WTC11 (cell line): ENCODE data around the gene CLDN14. TPM values are rescaled to one million over a fixed set of nuclear protein-coding genes. Genes with fewer than 3 reads are reported as not detected.

Source experiments
- ATAC-seq: fragments of 200-7000 bp; cut with Tn5 transposase; 2 replicates; pipeline ENCODE4 v1.10.0; 2021; ENCODE audit warnings: mild to moderate bottlenecking, moderate library complexity
- CTCF ChIA-PET: fragments of 300-600 bp; sonication (Branson Sonifier 250); formaldehyde crosslinking; loops from one replicate; lab custom pipeline; 2021; ENCODE audit warnings: antibody characterized with exemption; lab: Charles Lee
- POLR2A ChIA-PET: fragments of 350-600 bp; sonication (Branson Sonifier 250); formaldehyde crosslinking; loops from one replicate; lab custom pipeline; 2021; ENCODE audit warnings: antibody characterized with exemption; lab: Charles Lee
- DNase-seq: peaks from one replicate; pipeline ENCODE4 v3.0.0; 2021; ENCODE audit warnings: low spot score
- H3K27ac Mint-ChIP-seq: 2 replicates; pipeline ENCODE4 v1.8.0; 2021; ENCODE audit warnings: mixed read lengths
- H3K27me3 Mint-ChIP-seq: 2 replicates; pipeline ENCODE4 v1.8.0; 2021; ENCODE audit warnings: low read depth, mild to moderate bottlenecking, moderate library complexity, mixed read lengths
- H3K36me3 Mint-ChIP-seq: 2 replicates; pipeline ENCODE4 v1.8.0; 2021; ENCODE audit warnings: mixed read lengths
- H3K4me1 Mint-ChIP-seq: 2 replicates; pipeline ENCODE4 v1.8.0; 2022; ENCODE audit warnings: mixed read lengths
- H3K4me3 Mint-ChIP-seq: 2 replicates; pipeline ENCODE4 v1.8.0; 2021; ENCODE audit warnings: mild to moderate bottlenecking, moderate library complexity, mixed read lengths
- H3K9me3 Mint-ChIP-seq: 2 replicates; pipeline ENCODE4 v1.8.0; 2021; ENCODE audit warnings: mixed read lengths
- CREM ChIP-seq: sonication (generic); formaldehyde crosslinking; IDR thresholded peaks from 2 replicates; pipeline ENCODE4 v1.8.1; 2022; ENCODE audit warnings: mild to moderate bottlenecking, missing genetic modification reagents, moderate library complexity
- ELF4 ChIP-seq: sonication (generic); formaldehyde crosslinking; IDR thresholded peaks from 2 replicates; pipeline ENCODE4 v1.8.1; 2022; ENCODE audit warnings: low read depth, mild to moderate bottlenecking, moderate library complexity, missing genetic modification reagents
- FOXJ3 ChIP-seq: sonication (generic); formaldehyde crosslinking; IDR thresholded peaks from 2 replicates; pipeline ENCODE4 v1.9.0; 2021; ENCODE audit warnings: missing genetic modification reagents, mild to moderate bottlenecking, borderline replicate concordance
- GABPB1 ChIP-seq: sonication (generic); formaldehyde crosslinking; IDR thresholded peaks from 2 replicates; pipeline ENCODE4 v1.8.1; 2023; ENCODE audit warnings: mild to moderate bottlenecking, missing genetic modification reagents
- GRHL2 ChIP-seq: fragments of 250-450 bp; sonication (Bioruptor Pico); IDR thresholded peaks from 2 replicates; pipeline ENCODE4 v1.8.0; 2022; ENCODE audit warnings: mild to moderate bottlenecking, moderate library complexity; ENCODE audit not compliant: insufficient replicate concordance, severe bottlenecking
- NR3C1 ChIP-seq: sonication (generic); formaldehyde crosslinking; conservative IDR thresholded peaks from 2 replicates; pipeline ENCODE4 v1.8.1; 2023; ENCODE audit warnings: low read depth, mild to moderate bottlenecking, missing genetic modification reagents
- TCF7 ChIP-seq: sonication (generic); formaldehyde crosslinking; IDR thresholded peaks from 2 replicates; pipeline ENCODE4 v1.8.0; 2022; ENCODE audit warnings: mild to moderate bottlenecking, low read depth, missing genetic modification reagents, moderate library complexity
- ZNF232 ChIP-seq: sonication (generic); formaldehyde crosslinking; IDR thresholded peaks from 2 replicates; pipeline ENCODE4 v1.8.0; 2022; ENCODE audit warnings: mild to moderate bottlenecking, missing genetic modification reagents
- ZNF263 ChIP-seq: sonication (generic); formaldehyde crosslinking; IDR thresholded peaks from 2 replicates; pipeline ENCODE4 v1.8.1; 2022; ENCODE audit warnings: low read depth, mild to moderate bottlenecking, moderate library complexity, missing genetic modification reagents
- ZNF396 ChIP-seq: fragments of 250-450 bp; sonication (Bioruptor Pico); IDR thresholded peaks from 2 replicates; pipeline ENCODE4 v1.8.0; 2021; ENCODE audit warnings: mild to moderate bottlenecking, moderate library complexity, borderline replicate concordance
- ZNF416 ChIP-seq: fragments of 250-450 bp; sonication (Bioruptor Pico); IDR thresholded peaks from 2 replicates; pipeline ENCODE4 v1.9.0; 2021; ENCODE audit warnings: mild to moderate bottlenecking, inconsistent platforms
- total RNA-seq: library from RNA; stranded (reverse); gene quantifications from 3 replicates; pipeline ENCODE4 v1.2.3, GENCODE V29; 2021
- TF ChIP-seq, protein P1 (sequence below): sonication (generic); formaldehyde crosslinking; conservative IDR thresholded peaks from 2 replicates; pipeline ENCODE4 v1.8.1; 2022; ENCODE audit warnings: mild to moderate bottlenecking, missing genetic modification reagents
- TF ChIP-seq, protein P2 (sequence below): sonication (generic); formaldehyde crosslinking; IDR thresholded peaks from 2 replicates; pipeline ENCODE4 v1.8.1; 2023; ENCODE audit warnings: mild to moderate bottlenecking, missing genetic modification reagents, moderate library complexity
- TF ChIP-seq, protein P3 (sequence below): fragments of 200-600 bp; IDR thresholded peaks from 2 replicates; pipeline ENCODE4 v1.8.0; 2022; ENCODE audit warnings: antibody characterized with exemption
- TF ChIP-seq, protein P4 (sequence below): sonication (generic); formaldehyde crosslinking; IDR thresholded peaks from 2 replicates; pipeline ENCODE4 v1.8.1; 2022; ENCODE audit warnings: low read depth, mild to moderate bottlenecking, moderate library complexity, missing genetic modification reagents, borderline replicate concordance
- TF ChIP-seq, protein P5 (sequence below): fragments of 250-450 bp; sonication (Bioruptor Pico); IDR thresholded peaks from 2 replicates; pipeline ENCODE4 v1.9.0; 2021; ENCODE audit warnings: mild to moderate bottlenecking
- TF ChIP-seq, protein P6 (sequence below): sonication (generic); formaldehyde crosslinking; IDR thresholded peaks from 2 replicates; pipeline ENCODE4 v1.8.0; 2022; ENCODE audit warnings: mild to moderate bottlenecking, missing genetic modification reagents
- TF ChIP-seq, protein P7 (sequence below): sonication (generic); formaldehyde crosslinking; IDR thresholded peaks from 2 replicates; pipeline ENCODE4 v1.8.1; 2022; ENCODE audit warnings: low read depth, missing genetic modification reagents, borderline replicate concordance
- TF ChIP-seq, protein P8 (sequence below): sonication (generic); formaldehyde crosslinking; IDR thresholded peaks from 2 replicates; pipeline ENCODE4 v1.8.0; 2022; ENCODE audit warnings: missing genetic modification reagents
- TF ChIP-seq, protein P9 (sequence below): sonication (generic); formaldehyde crosslinking; IDR thresholded peaks from 2 replicates; pipeline ENCODE4 v1.8.1; 2023; ENCODE audit warnings: mild to moderate bottlenecking, missing genetic modification reagents

The CLDN14 gene
- total RNA-seq, 1 experiment from 2014 or later, result not detected

DNA sequence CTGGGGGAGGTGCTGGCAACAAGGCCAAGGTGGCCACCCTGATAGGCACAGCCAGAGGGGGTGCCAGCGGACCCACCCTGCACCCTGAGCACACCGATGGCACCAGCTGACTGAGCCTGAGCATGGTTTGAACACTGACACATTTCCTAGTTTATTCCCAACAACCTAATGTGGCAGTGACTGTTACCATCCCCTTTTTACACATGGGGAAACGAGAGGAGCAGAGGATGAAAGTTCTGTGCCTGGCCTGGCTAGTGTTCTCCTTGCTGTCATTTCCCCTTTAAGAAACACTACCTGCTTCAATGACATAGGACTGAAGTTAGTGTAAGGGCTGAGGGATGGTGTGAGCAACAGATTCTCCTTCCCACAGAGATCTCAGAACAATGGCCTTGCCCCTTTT is 15.3 kb downstream of the CLDN14 start:
- Mint-ChIP-seq H3K36me3 (no peaks in the 10 kb centered on the region), H3K4me1 (peaks cover 21% of the 10 kb centered on the region), H3K27ac (no peak overlapping the region), H3K27me3 (no peaks in the 10 kb centered on the region), H3K4me3 (no peak overlapping the region), H3K9me3 (no peaks in the 10 kb centered on the region)
- ChIA-PET POLR2A (no interaction called here), CTCF (no interaction called here)
- DNase-seq (no peak), ATAC-seq (no peak; the same call in 1 of the 2 replicates)
- TF ChIP-seq TCF7 (CRISPR knock-in tag) (no peak), CREM (CRISPR knock-in tag) (no peak), ZNF396 (CRISPR knock-in tag) (no peak)
- TF ChIP-seq, protein P1, sequence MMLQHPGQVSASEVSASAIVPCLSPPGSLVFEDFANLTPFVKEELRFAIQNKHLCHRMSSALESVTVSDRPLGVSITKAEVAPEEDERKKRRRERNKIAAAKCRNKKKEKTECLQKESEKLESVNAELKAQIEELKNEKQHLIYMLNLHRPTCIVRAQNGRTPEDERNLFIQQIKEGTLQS, result no peak
- TF ChIP-seq, protein P2, sequence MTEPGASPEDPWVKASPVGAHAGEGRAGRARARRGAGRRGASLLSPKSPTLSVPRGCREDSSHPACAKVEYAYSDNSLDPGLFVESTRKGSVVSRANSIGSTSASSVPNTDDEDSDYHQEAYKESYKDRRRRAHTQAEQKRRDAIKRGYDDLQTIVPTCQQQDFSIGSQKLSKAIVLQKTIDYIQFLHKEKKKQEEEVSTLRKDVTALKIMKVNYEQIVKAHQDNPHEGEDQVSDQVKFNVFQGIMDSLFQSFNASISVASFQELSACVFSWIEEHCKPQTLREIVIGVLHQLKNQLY (CRISPR knock-in tag), result no peak

DNA sequence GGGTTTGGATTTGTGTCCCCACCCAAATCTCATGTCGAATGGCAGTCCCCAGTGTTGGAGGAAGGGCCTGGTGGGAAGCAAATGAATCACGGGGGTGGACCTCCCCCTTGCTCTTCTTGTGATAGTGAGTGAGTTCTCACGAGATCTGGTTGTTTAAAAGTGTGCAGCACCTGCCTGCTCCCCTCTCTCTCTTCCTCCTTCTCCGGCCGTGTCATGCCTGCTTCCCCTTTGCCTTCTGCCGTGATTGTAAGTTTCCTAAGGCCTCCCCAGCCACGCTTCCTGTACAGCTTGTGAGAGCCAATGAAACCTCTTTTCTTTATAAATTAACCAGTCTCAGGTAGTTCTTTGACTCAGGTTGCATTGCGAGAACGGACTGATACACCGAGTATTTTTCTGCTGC is 15.9 kb downstream of the CLDN14 start:
- DNase-seq (no peak), ATAC-seq (no peak)
- POLR2A ChIA-PET, result no interaction called here
- Mint-ChIP-seq H3K36me3 (no peaks in the 10 kb centered on the region), H3K4me3 (no peak overlapping the region), H3K9me3 (no peaks in the 10 kb centered on the region), H3K4me1 (peaks cover 19% of the 10 kb centered on the region), H3K27me3 (no peaks in the 10 kb centered on the region), H3K27ac (no peak overlapping the region)
- no peak for TF ChIP-seq ZNF232
- no peak for TF ChIP-seq ELF4 (CRISPR knock-in tag)
- no peak for TF ChIP-seq GRHL2
- CTCF ChIA-PET, result no interaction called here

DNA sequence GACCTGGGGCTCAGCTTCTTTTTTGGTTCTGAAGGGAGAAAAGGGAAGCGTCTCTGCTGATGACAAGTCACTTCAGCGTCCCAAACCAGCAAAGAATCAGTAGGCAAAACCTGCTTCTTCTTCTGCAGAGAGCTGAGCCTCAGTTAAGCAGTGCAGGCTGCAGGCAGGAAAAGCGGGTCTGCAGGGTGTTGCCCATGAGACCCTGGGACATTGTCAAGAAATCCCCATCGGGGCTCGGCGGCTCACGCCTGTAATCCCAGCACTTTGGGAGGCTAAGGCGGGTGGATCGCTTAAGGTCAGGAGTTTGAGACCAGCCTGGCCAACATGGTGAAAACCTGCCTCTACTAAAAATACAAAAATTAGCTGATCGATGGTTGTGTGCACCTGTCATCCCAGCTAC is 16.7 kb downstream of the CLDN14 start:
- Mint-ChIP-seq H3K27me3 (no peaks in the 10 kb centered on the region), H3K9me3 (no peaks in the 10 kb centered on the region), H3K36me3 (no peaks in the 10 kb centered on the region), H3K4me3 (no peak overlapping the region), H3K4me1 (peaks cover 19% of the 10 kb centered on the region), H3K27ac (no peak overlapping the region)
- CTCF ChIA-PET, result no interaction called here
- POLR2A ChIA-PET, result interaction anchor here (0.5 kb wide), 1 partner anchor 60 kb away, joined by 3 read pairs; no protein-coding TSS in a partner anchor
- ATAC-seq (no peak), DNase-seq (no peak)
- TF ChIP-seq FOXJ3, result no peak
- TF ChIP-seq, protein P3, sequence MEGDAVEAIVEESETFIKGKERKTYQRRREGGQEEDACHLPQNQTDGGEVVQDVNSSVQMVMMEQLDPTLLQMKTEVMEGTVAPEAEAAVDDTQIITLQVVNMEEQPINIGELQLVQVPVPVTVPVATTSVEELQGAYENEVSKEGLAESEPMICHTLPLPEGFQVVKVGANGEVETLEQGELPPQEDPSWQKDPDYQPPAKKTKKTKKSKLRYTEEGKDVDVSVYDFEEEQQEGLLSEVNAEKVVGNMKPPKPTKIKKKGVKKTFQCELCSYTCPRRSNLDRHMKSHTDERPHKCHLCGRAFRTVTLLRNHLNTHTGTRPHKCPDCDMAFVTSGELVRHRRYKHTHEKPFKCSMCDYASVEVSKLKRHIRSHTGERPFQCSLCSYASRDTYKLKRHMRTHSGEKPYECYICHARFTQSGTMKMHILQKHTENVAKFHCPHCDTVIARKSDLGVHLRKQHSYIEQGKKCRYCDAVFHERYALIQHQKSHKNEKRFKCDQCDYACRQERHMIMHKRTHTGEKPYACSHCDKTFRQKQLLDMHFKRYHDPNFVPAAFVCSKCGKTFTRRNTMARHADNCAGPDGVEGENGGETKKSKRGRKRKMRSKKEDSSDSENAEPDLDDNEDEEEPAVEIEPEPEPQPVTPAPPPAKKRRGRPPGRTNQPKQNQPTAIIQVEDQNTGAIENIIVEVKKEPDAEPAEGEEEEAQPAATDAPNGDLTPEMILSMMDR, result no peak
- TF ChIP-seq ZNF263 (CRISPR knock-in tag), result no peak
- no peak for TF ChIP-seq ZNF416
- no peak for TF ChIP-seq TCF7 (CRISPR knock-in tag)
- TF ChIP-seq NR3C1 (CRISPR knock-in tag), result no peak
- TF ChIP-seq GABPB1, result no peak
- TF ChIP-seq, protein P4, sequence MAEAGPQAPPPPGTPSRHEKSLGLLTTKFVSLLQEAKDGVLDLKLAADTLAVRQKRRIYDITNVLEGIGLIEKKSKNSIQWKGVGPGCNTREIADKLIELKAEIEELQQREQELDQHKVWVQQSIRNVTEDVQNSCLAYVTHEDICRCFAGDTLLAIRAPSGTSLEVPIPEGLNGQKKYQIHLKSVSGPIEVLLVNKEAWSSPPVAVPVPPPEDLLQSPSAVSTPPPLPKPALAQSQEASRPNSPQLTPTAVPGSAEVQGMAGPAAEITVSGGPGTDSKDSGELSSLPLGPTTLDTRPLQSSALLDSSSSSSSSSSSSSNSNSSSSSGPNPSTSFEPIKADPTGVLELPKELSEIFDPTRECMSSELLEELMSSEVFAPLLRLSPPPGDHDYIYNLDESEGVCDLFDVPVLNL, result no peak
- TF ChIP-seq, protein P5, sequence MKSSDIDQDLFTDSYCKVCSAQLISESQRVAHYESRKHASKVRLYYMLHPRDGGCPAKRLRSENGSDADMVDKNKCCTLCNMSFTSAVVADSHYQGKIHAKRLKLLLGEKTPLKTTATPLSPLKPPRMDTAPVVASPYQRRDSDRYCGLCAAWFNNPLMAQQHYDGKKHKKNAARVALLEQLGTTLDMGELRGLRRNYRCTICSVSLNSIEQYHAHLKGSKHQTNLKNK (CRISPR knock-in tag), result no peak
- TF ChIP-seq, protein P6, sequence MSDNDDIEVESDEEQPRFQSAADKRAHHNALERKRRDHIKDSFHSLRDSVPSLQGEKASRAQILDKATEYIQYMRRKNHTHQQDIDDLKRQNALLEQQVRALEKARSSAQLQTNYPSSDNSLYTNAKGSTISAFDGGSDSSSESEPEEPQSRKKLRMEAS (CRISPR knock-in tag), result no peak
- TF ChIP-seq, protein P7, sequence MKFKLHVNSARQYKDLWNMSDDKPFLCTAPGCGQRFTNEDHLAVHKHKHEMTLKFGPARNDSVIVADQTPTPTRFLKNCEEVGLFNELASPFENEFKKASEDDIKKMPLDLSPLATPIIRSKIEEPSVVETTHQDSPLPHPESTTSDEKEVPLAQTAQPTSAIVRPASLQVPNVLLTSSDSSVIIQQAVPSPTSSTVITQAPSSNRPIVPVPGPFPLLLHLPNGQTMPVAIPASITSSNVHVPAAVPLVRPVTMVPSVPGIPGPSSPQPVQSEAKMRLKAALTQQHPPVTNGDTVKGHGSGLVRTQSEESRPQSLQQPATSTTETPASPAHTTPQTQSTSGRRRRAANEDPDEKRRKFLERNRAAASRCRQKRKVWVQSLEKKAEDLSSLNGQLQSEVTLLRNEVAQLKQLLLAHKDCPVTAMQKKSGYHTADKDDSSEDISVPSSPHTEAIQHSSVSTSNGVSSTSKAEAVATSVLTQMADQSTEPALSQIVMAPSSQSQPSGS (CRISPR knock-in tag), result no peak
- TF ChIP-seq, protein P8, sequence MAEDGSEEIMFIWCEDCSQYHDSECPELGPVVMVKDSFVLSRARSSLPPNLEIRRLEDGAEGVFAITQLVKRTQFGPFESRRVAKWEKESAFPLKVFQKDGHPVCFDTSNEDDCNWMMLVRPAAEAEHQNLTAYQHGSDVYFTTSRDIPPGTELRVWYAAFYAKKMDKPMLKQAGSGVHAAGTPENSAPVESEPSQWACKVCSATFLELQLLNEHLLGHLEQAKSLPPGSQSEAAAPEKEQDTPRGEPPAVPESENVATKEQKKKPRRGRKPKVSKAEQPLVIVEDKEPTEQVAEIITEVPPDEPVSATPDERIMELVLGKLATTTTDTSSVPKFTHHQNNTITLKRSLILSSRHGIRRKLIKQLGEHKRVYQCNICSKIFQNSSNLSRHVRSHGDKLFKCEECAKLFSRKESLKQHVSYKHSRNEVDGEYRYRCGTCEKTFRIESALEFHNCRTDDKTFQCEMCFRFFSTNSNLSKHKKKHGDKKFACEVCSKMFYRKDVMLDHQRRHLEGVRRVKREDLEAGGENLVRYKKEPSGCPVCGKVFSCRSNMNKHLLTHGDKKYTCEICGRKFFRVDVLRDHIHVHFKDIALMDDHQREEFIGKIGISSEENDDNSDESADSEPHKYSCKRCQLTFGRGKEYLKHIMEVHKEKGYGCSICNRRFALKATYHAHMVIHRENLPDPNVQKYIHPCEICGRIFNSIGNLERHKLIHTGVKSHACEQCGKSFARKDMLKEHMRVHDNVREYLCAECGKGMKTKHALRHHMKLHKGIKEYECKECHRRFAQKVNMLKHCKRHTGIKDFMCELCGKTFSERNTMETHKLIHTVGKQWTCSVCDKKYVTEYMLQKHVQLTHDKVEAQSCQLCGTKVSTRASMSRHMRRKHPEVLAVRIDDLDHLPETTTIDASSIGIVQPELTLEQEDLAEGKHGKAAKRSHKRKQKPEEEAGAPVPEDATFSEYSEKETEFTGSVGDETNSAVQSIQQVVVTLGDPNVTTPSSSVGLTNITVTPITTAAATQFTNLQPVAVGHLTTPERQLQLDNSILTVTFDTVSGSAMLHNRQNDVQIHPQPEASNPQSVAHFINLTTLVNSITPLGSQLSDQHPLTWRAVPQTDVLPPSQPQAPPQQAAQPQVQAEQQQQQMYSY (CRISPR knock-in tag), result no peak
- TF ChIP-seq, protein P9, sequence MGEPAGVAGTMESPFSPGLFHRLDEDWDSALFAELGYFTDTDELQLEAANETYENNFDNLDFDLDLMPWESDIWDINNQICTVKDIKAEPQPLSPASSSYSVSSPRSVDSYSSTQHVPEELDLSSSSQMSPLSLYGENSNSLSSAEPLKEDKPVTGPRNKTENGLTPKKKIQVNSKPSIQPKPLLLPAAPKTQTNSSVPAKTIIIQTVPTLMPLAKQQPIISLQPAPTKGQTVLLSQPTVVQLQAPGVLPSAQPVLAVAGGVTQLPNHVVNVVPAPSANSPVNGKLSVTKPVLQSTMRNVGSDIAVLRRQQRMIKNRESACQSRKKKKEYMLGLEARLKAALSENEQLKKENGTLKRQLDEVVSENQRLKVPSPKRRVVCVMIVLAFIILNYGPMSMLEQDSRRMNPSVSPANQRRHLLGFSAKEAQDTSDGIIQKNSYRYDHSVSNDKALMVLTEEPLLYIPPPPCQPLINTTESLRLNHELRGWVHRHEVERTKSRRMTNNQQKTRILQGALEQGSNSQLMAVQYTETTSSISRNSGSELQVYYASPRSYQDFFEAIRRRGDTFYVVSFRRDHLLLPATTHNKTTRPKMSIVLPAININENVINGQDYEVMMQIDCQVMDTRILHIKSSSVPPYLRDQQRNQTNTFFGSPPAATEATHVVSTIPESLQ (CRISPR knock-in tag), result no peak
